HTERT RPE-1 (cell line): ENCODE data around the gene ATAD3C.
"Not testable (repeated sequence)": the region's sequence is repeated elsewhere in the genome, so short reads cannot be mapped to it uniquely, and the experiment has no call there.

ENCODE experiments used
- in situ Hi-C: fragments of 300-500 bp; cut with MboI; formaldehyde crosslinking; loops from 4 replicates; pipeline ENCODE4 v1.14.3; 2020; ENCODE audit warnings: low sequenced_read_pairs

ATAD3C gene

DNA sequence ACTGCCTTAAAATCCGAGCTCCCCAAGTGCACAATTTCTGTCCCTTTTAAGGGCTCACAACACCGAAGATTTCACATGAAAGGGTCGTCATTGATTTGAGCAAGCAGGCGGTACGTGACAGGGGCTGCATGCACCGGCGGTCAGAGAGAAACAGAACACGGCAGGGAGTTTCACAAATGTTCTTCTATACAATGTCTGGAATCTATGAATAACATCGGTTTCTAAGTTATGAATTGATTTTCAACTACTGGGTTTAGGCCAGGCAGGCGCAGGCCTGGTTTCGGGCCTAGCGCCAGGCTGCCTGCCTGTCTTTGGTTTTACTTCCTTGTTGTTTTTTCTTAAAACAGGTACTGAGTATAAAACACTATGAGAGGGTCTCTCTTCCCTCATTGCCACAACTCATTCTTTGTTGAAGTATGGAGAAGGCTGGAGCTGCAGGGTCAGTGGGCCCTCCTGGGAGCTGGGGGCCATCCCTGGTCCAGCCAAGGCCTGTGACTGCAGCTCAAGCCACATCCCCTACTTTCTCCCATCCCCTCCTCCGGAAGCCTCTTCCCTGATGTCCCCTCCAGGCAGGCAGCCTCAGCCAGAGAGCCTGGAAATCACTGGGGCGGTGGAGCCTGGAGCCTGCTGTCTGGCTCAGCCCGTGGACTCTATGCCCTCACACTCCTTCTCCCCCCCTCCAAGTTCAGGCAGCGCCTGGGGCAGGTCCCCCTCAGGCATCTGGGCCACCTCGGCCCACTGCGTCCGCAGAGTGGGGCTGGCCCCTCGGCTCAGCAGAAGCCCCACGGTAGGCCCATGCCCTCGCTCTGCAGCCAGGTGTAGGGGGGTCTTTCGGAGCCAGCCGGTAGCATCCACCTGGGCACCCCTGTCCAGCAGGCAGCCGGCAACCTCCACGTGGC lies 30.8 kb upstream of the ATAD3C start:
- in situ Hi-C loops, result no loop called here

DNA sequence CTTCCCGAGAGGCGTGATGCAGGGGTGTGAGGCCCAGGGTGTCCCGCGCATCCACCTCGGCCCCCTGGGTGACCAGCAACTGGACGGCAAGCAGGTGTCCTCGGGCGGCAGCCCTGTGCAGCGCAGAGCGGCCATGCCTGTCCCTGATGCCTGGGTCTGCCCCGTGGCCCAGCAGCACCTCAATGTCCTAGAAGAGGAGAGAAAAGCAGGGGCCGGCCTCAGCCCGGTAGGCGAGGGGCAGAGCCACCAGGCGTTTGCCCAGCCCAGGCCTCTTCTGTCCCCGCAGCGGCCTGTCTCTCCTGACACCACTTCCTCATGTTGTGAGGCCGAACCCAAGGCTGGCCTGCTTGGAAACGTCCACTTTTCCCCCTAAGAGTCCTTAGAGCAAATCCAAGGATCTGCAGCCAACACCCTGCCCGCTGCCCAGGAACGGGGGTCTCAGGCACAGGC lies 30.1 kb upstream of the ATAD3C start:
- in situ Hi-C loops, result no loop called here

DNA sequence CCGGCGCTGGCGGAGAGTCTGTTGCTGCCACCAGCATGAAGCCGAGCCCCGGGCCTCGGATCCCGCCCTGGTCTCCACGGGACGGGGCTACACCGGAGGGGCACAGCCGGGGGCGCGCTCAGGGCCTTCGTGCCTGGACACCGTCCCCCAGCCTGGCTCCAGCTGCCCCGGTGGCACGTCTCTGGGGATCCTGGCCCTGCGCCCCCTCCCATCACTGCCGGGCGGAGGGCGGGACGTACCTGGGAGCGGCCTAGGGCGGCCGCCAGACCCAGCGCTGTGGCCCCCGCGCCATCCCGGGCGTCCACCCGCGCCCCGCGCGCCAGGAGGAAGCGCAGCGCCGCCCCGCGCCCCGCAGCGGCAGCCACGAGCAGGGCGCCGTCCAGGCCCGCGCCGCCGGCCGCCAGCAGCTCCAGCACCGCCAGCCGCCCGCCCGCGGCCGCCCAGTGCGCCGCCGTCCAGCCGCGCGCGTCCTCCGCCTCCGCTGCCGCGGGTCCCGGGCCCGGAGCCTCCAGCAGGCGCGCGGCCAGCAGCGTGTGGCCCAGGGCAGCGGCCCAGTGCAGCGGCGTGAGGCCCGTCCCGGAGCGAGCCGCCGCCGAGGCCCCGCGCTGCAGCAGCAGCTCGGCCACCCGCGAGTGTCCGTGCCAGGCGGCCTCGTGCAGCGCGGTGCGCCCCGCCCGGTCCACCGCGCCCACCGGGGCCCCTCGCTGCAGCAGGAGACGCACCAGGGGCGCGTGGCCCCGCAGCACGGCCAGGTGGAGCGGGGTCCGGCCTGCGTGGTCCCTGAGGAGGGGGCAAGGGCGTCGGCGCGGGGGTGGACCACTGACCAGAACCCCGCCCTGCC lies 29.5 kb upstream of the ATAD3C start:
- in situ Hi-C loops, result no loop called here

DNA sequence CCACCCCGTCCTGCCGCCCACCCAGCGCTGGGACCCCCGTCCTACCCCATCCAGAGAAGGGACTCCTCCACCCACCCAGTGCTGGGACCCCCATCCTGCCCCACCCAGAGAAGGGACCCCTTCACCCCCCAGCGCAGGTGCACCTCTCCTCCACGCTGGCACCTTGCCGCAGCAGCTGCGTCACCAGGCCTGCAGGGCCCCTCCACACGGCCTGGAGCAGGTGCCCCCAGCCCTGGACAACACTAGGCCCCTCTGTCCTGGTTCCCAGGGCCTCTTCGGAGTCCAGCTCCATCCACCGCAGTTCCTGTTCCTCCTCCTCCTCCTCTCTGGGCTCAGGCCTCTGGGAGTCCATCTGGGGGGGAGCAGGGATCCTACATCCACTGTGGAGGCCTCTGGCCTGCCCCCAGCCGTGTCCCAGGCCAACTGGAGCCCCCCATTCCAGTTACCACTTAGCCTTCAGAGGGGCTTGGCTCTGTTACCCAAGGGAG lies 28.8 kb upstream of the ATAD3C start:
- in situ Hi-C loops, result no loop called here

DNA sequence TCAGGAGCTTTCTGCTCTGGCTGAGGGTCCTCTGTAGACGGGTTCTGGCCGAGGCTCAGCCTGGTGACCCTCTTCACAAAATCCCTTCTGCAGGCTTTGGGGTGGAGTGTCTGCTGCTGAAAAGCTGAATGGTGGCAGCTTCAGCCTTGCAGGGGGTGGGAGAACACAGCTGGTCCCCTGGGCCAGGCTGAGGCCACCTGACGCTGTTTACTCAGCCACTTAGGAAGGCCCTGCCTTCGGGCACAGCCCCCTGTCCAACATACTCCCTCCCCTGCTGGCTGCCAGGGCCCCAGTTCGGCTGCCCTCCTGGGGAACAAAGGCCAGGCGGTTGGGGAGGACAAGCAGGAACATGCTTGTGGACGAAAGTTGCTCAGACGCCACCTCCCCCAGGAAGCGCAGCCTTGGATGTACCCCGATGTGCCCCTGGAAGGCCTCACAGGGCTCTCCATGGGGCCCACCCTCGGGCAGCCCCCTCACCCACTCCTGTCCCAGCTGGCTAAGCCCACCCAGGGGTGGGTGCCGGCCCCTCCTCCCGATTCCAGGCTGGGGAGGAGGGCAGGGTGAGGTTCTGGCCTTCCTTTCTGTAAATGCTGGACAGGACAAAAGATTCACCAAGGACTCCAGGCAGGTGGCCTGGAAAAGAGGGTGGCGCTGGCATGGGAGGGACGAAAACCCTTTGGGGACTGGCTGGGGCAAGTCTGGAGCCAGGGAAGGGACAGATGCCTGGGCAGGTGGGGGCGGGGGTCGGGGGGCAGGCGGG lies 28.2 kb upstream of the ATAD3C start, which contains the start of gene ANKRD65:
TSS of gene ANKRD65 (minus strand) at position 130 of the 760 bp plus-strand sequence. CDS start 271 bp downstream, outside the sequence.
- in situ Hi-C loops, result no loop called here

DNA sequence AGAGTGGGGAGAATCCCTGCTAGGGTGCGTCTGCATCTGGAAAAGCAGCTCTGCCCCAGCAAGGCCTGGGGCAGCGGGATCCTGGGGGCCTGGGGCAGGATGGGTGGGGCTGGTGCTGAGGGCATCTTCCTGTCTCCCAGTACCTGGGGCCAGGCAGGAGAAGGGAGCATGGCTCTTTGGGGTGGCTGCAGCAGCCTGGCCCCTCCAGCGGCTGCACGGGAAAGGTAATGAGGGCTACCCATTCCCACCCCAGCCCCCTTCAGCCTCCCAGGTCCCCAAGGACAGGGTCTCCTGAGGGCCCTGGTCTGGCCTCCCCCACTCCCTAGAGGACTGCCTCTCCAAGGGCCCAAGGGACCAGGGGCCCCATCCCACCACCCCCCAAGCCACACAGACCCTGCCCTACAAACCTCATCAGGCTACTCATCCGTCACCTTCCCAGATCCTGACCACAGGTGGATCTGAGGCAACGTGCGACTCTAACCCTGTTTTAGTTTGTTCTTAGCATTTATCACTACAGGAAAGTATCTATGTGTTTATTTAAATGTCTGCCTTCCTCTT lies 27.5 kb upstream of the ATAD3C start:
- in situ Hi-C loops, result no loop called here

DNA sequence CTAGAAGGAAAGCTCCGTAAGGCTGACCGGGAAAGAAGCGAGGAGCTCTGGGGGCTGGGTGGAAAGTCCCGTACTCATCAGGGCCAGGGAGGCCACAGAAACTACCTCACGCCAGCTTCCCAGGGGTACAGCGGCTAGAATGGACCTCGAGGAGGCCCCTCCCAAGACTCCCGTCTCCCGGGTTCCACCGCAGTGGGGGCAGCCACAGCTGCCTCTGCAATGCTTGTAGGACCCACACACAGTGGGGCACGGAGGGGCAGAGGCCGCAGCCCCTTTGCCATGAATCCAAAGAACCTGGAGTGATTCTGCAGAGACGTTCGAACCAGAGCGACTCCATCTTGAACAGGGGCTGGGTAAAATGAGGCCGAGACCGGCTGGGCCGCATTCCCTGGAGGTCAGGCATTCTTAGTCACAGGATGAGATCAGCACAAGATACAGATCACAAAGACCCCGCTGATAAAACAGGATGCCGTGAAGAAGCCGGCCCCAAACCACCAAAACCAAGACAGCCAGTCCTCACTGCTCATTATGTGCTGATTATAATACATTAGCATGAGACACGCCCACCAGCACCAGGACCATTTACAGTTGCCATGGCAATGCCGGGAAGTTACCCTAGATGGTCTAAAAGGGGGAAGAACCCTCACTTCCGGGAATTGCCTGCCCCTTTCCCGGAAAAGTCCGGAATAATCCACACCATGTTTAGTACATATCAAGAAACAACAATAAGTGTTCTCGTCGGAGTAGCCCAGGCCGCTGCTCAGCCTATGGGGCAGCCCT lies 26.8 kb upstream of the ATAD3C start:
- in situ Hi-C loops, result no loop called here

DNA sequence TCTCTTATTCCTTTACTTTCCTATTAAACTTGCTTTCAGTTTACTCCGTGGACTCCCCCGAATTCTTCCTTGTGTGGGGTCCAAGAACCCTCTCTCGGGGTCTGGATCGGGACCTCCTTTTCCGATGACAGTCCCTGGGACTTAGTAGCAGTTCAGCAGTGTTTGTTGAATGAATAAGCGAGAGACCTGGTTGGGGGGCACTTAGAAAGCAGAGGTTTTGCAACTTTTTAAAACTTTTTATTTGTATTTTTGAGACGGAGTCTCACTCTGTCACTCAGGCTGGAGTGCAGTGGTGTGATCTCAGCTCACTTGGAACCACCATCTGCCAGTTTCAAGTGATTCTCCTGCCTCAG lies 26.3 kb upstream of the ATAD3C start:
- in situ Hi-C loops, result no loop called here

DNA sequence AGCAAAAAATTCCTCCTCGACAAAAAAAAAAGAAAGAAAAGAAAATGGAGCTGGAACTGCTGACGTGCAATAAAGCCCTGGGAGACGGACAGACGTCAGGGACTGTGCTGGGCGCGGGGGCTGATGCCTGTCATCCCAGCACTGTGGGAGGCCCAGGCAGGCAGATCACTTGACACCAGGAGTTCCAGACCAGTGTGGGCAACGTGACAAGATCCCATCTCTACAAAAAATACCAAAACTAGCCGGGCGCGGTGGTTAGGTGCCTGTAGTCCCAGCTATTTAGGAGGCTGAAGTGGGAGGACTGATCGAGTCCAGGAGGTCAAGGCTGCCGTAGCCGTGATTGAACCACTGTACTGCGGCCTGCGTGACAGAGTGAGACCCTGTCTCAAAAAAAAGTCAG lies 24.8 kb upstream of the ATAD3C start:
- in situ Hi-C loops, result no loop called here

DNA sequence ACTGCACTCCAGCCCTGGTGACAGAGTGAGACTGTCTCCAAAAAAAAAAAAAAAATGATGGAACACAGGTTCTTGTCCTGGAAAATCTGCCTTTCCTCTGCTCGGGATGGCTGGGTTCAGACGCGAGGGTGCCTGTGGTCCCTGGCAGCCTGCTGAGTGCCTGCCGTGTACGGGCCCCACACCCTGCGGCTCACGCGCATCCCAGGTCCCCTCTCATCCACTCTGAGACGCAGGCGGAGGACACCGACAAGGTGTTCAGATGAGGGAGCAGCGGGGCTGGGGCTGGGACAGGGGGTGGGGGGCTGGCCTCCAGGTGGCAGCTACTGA lies 24.1 kb upstream of the ATAD3C start:
- in situ Hi-C loops, result no loop called here

DNA sequence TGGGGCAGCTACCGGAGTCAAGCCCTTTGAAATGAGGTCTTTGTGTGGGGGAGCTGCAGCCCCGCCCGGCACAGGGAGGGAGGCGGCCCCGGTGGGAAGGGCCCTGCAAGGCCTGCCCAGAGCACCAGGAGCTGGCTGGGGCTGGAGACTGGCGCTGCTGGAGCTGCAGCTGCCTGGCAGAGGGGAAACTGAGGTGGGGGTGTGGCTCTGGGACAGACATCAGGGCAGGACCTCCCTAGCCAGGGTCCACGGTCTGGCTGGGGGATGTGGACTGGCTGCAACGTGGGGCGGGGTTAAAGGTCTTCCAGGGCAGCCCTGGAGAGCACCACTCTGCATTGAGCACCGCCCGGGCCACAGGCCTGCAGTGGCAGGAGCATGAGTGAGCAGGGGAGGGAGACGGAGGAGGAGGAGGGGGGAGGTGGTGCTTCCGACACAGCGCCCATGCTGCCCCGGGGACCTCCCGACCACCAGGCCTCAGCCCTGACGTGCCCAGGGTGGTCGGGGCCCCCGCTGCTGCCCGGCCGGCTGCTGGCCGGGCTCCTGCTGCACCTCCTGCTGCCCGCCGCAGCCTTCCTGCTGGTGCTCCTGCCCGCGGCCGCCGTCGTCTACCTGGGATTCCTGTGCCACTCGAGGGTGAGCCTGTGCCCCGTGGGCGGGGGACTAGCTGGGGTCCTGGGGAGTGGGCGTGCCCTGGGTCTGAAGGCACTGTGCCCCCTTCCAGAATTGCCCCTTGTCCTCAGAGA lies 23.6 kb upstream of the ATAD3C start:
- in situ Hi-C loops, result no loop called here

DNA sequence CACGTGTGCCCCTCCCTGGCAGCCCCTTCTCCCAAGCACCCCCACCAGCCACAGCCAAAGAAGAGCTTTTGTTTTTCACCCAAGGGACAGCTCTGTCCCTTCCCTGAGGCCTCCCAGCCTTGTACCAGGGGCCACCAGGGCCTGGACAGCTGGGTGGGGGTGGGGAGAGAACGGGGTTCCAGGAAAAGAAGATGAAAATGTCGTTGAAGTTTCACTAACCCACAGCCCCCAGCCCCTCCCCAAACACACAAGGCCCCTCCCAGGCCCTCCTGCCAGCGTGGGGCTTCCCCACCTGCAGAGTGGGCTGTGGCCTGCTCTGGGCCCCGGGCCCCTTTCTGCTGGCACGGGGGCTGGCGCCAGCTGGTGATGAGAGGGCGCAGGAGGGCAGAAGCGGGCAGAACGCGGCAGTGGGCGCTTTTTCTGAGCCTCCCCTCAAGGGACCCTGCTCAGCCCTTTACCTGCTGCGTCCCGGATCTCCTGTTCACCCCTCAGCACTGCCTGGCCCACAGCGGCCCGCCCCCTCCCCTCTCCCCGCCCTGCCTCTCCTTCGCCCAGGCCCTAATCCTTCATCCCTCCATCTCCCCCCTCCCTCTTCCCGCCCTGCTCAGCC lies 22.9 kb upstream of the ATAD3C start:
- in situ Hi-C loops, result no loop called here

DNA sequence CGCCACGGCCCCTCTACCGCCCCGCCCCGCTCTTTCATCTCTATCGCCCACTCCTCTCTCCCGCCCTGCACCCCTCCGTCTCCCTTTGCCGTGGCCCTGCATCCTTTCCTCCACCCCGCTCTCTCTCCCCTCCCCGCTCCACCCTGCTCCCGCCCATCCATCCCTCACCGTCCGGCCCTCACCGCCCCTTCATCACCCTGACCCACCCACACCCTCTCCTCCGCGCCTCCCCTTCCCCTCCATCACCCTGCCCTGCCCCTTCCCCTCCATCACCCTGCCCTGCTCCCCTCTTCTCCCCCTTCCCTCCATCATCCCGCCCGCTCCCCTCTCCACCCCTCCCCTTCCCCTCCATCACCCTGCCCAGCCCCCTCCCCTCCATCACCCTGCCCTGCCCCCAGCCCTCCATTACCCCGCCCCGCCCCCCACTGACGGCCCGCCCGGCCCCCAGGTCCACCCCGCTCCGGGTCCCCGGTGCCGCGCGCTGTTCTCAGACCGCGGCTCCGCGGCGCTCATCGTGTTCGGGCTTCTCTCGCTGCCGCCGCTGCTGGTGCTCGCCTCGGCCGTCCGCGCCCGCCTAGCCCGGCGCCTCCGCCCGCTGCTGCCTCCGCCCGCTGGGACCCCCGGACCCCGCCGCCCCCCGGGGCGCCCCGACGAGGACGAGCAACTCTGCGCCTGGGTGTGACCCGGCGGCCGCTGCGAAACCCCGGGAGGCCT lies 22.2 kb upstream of the ATAD3C start:
- in situ Hi-C loops, result no loop called here

DNA sequence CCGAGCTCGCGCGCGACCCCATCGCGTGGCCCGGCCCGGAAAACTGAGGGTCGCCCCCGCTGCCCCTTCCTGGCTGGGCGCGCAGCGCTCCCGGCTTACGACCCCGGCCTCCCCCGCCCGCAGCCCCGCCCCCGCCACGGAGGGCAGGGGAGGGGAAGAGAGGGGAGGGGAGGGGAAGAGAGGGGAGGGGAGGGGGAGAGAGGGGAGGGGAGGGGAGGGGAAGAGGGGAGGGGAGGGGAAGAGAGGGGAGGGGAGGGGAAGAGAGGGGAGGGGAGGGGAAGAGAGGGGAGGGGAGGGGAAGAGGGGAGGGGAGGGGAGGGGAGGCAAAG lies 21.7 kb upstream of the ATAD3C start:
- in situ Hi-C loops, result no loop called here

DNA sequence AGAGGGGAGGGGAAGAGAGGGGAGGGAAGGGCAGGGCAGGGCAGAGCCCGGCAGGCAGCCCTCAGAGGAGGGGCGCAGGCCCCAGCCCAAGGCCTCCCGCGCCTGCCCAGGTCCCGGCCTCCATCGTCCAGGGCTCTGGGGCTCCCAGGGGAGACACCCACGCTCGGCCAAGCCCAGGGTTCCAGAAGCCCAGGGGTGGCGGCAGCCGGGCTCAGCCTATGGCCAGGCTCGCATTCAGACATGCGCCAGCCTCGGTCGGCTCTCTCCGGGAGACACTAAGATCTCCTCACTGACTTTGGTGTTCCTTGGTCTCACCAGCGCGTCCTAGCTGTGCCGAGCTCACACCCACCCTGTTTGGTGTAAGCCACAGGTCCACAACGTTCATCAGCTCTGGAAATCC lies 21.3 kb upstream of the ATAD3C start:
- in situ Hi-C loops, result no loop called here

DNA sequence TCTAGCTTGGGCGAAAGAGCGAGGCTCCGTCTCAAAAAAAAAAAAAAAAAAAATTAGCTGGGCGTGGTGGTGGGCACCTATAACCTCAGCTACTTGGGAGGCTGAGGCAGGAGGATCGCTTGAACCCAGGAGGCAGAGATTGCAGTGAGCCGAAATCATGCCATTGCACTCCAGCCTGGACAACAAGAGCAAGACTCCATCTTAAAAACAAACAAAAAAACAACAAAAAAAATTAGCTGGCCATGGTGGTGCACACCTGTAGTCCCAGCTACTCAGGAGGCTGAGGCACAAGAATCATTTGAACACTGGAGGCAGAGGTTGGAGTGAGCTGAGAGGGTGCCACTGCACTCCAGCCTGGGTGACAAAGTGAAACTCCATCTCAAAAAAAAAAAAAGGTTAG lies 20.5 kb upstream of the ATAD3C start:
- in situ Hi-C loops, result not testable (repeated sequence)

DNA sequence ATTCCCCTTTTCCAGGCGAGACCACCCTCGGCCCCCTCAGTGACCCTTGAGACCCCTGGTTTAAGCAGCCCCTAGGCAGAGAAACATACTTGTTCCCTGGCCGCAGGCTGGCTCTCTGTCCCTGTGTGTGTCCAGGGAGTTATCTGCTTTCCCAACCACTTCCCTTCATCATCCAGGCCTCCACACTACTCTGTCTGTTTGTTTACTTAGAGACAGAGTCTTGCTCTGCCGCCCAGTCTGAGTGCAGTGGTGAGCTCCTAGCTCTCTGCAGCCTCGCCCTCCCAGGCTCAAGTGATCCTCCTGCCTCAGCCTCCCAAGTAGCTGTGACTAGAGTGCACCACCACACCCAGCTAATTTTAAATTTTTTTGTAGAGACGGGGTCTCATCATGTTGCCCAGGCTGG lies 19.8 kb upstream of the ATAD3C start:
- in situ Hi-C loops, result no loop called here
